NCI-H510A (cell line): ENCODE data around the gene TMEM151A.
"Not testable (repeated sequence)": the region's sequence is repeated elsewhere in the genome, so short reads cannot be mapped to it uniquely, and the experiment has no call there.

Source experiments
- DNase-seq: peaks from one replicate; lab custom pipeline; 2025; lab: John Stamatoyannopoulos, UW

The TMEM151A gene

GRCh38 chr11:66267379-66268243 lies 24.1 kb upstream of the TMEM151A start:
- peak; percentile 62 for DNase-seq

- peak; percentile 94 for DNase-seq
These were observed 23.3 kb upstream of the TMEM151A start, which contains the start of gene RAB1B for GRCh38 chr11:66268244-66268951. RAB1B (plus strand) TSS chr11:66268639; CDS start chr11:66268680, 41 bp downstream.

- no peak for DNase-seq
These were observed 22.5 kb upstream of the TMEM151A start for GRCh38 chr11:66268952-66269905.

GRCh38 chr11:66271816-66272215 lies 19.9 kb upstream of the TMEM151A start:
- no peak for DNase-seq

GRCh38 chr11:66272596-66272995 lies 19.1 kb upstream of the TMEM151A start:
- DNase-seq, result no peak

- DNase-seq, result no peak
These were observed 17.5 kb upstream of the TMEM151A start for GRCh38 chr11:66274219-66274618.

GRCh38 chr11:66275396-66275795 lies 16.3 kb upstream of the TMEM151A start:
- DNase-seq, result no peak

- no peak for DNase-seq
These were observed 15.6 kb upstream of the TMEM151A start for GRCh38 chr11:66275984-66276612.

GRCh38 chr11:66276619-66277018 lies 15.1 kb upstream of the TMEM151A start:
- DNase-seq, result not testable (repeated sequence)

GRCh38 chr11:66277064-66277463 lies 14.6 kb upstream of the TMEM151A start:
- not testable (repeated sequence) for DNase-seq

GRCh38 chr11:66277471-66278362 lies 14.0 kb upstream of the TMEM151A start, which contains the start of gene CNIH2:
CNIH2 (plus strand) TSS chr11:66278175; CDS start chr11:66278457, 282 bp downstream.
- no peak for DNase-seq

GRCh38 chr11:66278363-66279091 lies 13.2 kb upstream of the TMEM151A start:
- no peak for DNase-seq

GRCh38 chr11:66279092-66279734 lies 12.5 kb upstream of the TMEM151A start:
- DNase-seq, result no peak

- no peak for DNase-seq
These were observed 11.3 kb upstream of the TMEM151A start for GRCh38 chr11:66280428-66280827.

GRCh38 chr11:66281001-66281400 lies 10.7 kb upstream of the TMEM151A start:
- no peak for DNase-seq

GRCh38 chr11:66281776-66282467 lies 9.8 kb upstream of the TMEM151A start:
- no peak for DNase-seq

- peak; percentile 99 for DNase-seq
These were observed 8.9 kb upstream of the TMEM151A start for GRCh38 chr11:66282468-66283455.
